Neural progenitor cell (in vitro differentiated cells): Measurements from ENCODE around the gene LILRA6.

Experiments used
- CTCF ChIP-seq: fragments of 200-600 bp; sonication (generic); IDR thresholded peaks from 2 replicates; pipeline ENCODE4 v1.5.1; 2017; ENCODE audit warnings: antibody characterized with exemption, mild to moderate bottlenecking
- EZH2phosphoT487 ChIP-seq: fragments of 200-600 bp; sonication (generic); IDR thresholded peaks from 2 replicates; pipeline ENCODE4 v1.6.1; 2017; ENCODE audit warnings: antibody characterized with exemption

DNA sequence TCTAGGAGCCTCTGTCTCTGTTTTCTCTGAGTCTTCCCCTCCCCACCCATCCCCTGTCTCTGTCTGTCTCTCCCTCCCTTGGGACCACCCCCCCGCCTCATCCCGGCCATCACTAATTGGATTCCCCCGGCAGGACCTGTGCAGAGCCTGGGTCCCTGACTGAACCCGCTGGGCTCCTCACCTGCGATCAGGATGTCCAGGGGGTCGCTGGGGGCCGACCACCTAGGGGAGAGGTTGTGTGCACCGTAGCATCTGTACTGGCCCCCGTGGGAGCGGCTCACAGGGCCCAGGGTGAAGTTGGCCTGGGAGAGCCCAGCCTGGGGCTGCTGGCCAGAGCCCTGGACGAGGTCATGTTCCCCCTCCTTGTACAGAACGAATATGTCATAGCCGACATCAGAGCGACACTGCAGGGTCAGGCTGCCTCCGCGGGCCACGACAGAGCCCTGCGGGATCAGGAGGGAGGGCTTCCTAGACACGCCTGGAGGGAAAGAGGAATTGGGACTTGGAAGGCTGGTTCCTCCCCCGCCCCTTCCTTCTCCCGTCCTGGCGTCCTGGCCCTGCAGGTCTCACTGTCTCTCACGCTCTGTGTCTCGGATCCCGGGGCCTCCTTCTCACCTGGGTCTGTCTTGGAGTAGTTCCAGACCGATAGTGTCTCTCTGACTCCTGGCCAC lies 12.7 kb upstream of the LILRA6 start:
- TF ChIP-seq CTCF (no peak), EZH2phosphoT487 (no peak)
